Measurements from ENCODE around the gene EEIG1.

EEIG1 gene

GRCh38 chr9:127963359-127964064 lies 17.3 kb downstream of the EEIG1 start:
- H3K4me3 ChIP-seq (ENCODE audit: low read length) = no peak overlapping the region

GRCh38 chr9:127963041-127963358 lies 17.8 kb downstream of the EEIG1 start:
- no peak overlapping the region for H3K4me3 ChIP-seq (ENCODE audit: low read length)
- TF ChIP-seq CTCF (IDR thresholded peaks at IDR 0.05; ENCODE audit: insufficient read depth, low read depth, low read length, missing control alignments) = no peak
- no peak for DNase-seq (ENCODE audit: low read depth)

More at GRCh38 chr9:127963359-127964064, 17.3 kb downstream of the EEIG1 start:
- TF ChIP-seq CTCF (IDR thresholded peaks at IDR 0.05; ENCODE audit: insufficient read depth, low read depth, low read length, missing control alignments) = no peak
- DNase-seq (ENCODE audit: low read depth) = no peak

GRCh38 chr9:127962278-127962677 lies 18.5 kb downstream of the EEIG1 start:
- no peak for DNase-seq (ENCODE audit: low read depth)
- no peak overlapping the region for H3K4me3 ChIP-seq (ENCODE audit: low read length)
- TF ChIP-seq CTCF (IDR thresholded peaks at IDR 0.05; ENCODE audit: insufficient read depth, low read depth, low read length, missing control alignments) = no peak

- TF ChIP-seq CTCF (IDR thresholded peaks at IDR 0.05; ENCODE audit: insufficient read depth, low read depth, low read length, missing control alignments) = no peak
- no peak for DNase-seq (ENCODE audit: low read depth)
- no peak overlapping the region for H3K4me3 ChIP-seq (ENCODE audit: low read length)
Measured at GRCh38 chr9:127961613-127962155, 19.1 kb downstream of the EEIG1 start.

- no peak for TF ChIP-seq CTCF (IDR thresholded peaks at IDR 0.05; ENCODE audit: insufficient read depth, low read depth, low read length, missing control alignments)
- H3K4me3 ChIP-seq (ENCODE audit: low read length) = no peak overlapping the region
- no peak for DNase-seq (ENCODE audit: low read depth)
Measured at GRCh38 chr9:127961155-127961490, 19.7 kb downstream of the EEIG1 start.

- DNase-seq (ENCODE audit: low read depth) = peak; percentile 41
- no peak overlapping the region for H3K4me3 ChIP-seq (ENCODE audit: low read length)
- no peak for TF ChIP-seq CTCF (IDR thresholded peaks at IDR 0.05; ENCODE audit: insufficient read depth, low read depth, low read length, missing control alignments)
Measured at GRCh38 chr9:127960410-127961154, 20.2 kb downstream of the EEIG1 start.

Measured in epithelial cell of esophagus (primary cell).